Measurements from ENCODE around the gene COL5A1. TPM values are rescaled to one million over a fixed set of nuclear protein-coding genes. Genes with fewer than 3 reads are reported as not detected.

Gene COL5A1
- total and polyA plus RNA-seq, 2 experiments from 2014 or later, result 2.5 to 13.1 TPM

DNA sequence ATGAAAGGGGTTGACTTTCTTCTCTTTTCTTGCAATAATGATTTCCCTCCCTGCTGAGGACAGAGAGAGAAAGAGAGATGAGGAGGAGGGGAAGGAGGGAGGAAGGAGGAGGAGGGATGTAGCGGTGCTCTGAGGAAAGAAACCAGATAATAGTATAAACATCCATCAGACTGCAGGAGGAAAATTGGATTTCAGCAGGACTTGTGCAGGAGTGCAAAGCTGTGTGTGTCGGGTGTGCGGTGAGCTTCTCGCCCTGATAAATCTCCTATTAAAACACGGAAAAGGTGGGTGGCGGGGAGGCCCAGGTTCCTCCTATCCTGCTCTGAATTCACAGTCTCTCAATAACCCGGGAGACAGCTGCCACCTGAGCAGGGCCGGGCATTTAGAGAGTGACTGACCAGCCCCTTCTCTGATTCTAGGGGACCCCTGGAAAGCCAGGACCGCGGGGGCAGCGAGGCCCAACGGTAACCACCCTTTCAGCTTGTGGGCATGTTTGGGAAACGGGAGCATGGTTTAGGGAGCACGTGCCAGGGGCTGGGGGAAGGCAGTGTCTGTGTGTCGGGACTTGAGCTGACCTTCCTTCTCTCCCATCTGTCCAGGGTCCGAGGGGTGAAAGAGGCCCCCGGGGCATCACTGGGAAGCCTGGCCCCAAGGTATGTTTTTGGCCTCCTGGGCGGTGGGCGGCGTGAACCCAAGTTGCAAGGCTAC, 153.2 kb downstream of the COL5A1 start:
- ATAC-seq (no peak), DNase-seq (ENCODE audit: low spot score) (no peak)
- peaks cover 3% of the 10 kb centered on the region for H3K4me1 Mint-ChIP-seq
- H4K20me1 ChIP-seq (replicated peaks; ENCODE audit: insufficient read depth), result no peaks in the 10 kb centered on the region
- H3K27me3 Mint-ChIP-seq (ENCODE audit: insufficient read depth, low read depth, poor library complexity), result no peaks in the 10 kb centered on the region
- no peak overlapping the region for H3K27ac ChIP-seq (ENCODE audit: low read depth)
- H3K9me3 Mint-ChIP-seq, result no peaks in the 10 kb centered on the region
- no peaks in the 10 kb centered on the region for H3K36me3 ChIP-seq (ENCODE audit: insufficient read depth)
- no peaks in the 10 kb centered on the region for H3K79me2 ChIP-seq (replicated peaks; ENCODE audit: insufficient read depth)
- no peak for TF ChIP-seq ZNF331 (CRISPR knock-in tag; IDR thresholded peaks at IDR 0.05; ENCODE audit: low read depth)
- TF ChIP-seq, protein P1, sequence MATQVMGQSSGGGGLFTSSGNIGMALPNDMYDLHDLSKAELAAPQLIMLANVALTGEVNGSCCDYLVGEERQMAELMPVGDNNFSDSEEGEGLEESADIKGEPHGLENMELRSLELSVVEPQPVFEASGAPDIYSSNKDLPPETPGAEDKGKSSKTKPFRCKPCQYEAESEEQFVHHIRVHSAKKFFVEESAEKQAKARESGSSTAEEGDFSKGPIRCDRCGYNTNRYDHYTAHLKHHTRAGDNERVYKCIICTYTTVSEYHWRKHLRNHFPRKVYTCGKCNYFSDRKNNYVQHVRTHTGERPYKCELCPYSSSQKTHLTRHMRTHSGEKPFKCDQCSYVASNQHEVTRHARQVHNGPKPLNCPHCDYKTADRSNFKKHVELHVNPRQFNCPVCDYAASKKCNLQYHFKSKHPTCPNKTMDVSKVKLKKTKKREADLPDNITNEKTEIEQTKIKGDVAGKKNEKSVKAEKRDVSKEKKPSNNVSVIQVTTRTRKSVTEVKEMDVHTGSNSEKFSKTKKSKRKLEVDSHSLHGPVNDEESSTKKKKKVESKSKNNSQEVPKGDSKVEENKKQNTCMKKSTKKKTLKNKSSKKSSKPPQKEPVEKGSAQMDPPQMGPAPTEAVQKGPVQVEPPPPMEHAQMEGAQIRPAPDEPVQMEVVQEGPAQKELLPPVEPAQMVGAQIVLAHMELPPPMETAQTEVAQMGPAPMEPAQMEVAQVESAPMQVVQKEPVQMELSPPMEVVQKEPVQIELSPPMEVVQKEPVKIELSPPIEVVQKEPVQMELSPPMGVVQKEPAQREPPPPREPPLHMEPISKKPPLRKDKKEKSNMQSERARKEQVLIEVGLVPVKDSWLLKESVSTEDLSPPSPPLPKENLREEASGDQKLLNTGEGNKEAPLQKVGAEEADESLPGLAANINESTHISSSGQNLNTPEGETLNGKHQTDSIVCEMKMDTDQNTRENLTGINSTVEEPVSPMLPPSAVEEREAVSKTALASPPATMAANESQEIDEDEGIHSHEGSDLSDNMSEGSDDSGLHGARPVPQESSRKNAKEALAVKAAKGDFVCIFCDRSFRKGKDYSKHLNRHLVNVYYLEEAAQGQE (IDR thresholded peaks at IDR 0.05; ENCODE audit: unreplicated experiment), result no peak
- no peak for TF ChIP-seq ZNF114 (CRISPR knock-in tag; IDR thresholded peaks at IDR 0.05)
- TF ChIP-seq, protein P2, sequence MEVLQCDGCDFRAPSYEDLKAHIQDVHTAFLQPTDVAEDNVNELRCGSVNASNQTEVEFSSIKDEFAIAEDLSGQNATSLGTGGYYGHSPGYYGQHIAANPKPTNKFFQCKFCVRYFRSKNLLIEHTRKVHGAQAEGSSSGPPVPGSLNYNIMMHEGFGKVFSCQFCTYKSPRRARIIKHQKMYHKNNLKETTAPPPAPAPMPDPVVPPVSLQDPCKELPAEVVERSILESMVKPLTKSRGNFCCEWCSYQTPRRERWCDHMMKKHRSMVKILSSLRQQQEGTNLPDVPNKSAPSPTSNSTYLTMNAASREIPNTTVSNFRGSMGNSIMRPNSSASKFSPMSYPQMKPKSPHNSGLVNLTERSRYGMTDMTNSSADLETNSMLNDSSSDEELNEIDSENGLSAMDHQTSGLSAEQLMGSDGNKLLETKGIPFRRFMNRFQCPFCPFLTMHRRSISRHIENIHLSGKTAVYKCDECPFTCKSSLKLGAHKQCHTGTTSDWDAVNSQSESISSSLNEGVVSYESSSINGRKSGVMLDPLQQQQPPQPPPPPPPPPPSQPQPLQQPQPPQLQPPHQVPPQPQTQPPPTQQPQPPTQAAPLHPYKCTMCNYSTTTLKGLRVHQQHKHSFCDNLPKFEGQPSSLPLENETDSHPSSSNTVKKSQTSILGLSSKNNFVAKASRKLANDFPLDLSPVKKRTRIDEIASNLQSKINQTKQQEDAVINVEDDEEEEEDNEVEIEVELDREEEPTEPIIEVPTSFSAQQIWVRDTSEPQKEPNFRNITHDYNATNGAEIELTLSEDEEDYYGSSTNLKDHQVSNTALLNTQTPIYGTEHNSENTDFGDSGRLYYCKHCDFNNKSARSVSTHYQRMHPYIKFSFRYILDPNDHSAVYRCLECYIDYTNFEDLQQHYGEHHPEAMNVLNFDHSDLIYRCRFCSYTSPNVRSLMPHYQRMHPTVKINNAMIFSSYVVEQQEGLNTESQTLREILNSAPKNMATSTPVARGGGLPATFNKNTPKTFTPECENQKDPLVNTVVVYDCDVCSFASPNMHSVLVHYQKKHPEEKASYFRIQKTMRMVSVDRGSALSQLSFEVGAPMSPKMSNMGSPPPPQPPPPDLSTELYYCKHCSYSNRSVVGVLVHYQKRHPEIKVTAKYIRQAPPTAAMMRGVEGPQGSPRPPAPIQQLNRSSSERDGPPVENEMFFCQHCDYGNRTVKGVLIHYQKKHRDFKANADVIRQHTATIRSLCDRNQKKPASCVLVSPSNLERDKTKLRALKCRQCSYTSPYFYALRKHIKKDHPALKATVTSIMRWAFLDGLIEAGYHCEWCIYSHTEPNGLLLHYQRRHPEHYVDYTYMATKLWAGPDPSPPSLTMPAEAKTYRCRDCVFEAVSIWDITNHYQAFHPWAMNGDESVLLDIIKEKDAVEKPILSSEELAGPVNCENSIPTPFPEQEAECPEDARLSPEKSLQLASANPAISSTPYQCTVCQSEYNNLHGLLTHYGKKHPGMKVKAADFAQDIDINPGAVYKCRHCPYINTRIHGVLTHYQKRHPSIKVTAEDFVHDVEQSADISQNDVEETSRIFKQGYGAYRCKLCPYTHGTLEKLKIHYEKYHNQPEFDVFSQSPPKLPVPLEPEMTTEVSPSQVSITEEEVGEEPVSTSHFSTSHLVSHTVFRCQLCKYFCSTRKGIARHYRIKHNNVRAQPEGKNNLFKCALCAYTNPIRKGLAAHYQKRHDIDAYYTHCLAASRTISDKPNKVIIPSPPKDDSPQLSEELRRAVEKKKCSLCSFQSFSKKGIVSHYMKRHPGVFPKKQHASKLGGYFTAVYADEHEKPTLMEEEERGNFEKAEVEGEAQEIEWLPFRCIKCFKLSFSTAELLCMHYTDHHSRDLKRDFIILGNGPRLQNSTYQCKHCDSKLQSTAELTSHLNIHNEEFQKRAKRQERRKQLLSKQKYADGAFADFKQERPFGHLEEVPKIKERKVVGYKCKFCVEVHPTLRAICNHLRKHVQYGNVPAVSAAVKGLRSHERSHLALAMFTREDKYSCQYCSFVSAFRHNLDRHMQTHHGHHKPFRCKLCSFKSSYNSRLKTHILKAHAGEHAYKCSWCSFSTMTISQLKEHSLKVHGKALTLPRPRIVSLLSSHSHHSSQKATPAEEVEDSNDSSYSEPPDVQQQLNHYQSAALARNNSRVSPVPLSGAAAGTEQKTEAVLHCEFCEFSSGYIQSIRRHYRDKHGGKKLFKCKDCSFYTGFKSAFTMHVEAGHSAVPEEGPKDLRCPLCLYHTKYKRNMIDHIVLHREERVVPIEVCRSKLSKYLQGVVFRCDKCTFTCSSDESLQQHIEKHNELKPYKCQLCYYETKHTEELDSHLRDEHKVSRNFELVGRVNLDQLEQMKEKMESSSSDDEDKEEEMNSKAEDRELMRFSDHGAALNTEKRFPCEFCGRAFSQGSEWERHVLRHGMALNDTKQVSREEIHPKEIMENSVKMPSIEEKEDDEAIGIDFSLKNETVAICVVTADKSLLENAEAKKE (CRISPR knock-in tag; IDR thresholded peaks at IDR 0.05), result no peak
- no peak for TF ChIP-seq CREB1 (CRISPR knock-in tag; IDR thresholded peaks at IDR 0.05; ENCODE audit: low read depth)
- TF ChIP-seq, protein P3, sequence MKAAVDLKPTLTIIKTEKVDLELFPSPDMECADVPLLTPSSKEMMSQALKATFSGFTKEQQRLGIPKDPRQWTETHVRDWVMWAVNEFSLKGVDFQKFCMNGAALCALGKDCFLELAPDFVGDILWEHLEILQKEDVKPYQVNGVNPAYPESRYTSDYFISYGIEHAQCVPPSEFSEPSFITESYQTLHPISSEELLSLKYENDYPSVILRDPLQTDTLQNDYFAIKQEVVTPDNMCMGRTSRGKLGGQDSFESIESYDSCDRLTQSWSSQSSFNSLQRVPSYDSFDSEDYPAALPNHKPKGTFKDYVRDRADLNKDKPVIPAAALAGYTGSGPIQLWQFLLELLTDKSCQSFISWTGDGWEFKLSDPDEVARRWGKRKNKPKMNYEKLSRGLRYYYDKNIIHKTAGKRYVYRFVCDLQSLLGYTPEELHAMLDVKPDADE (IDR thresholded peaks at IDR 0.05), result no peak
- TF ChIP-seq STAT1 (IDR thresholded peaks at IDR 0.05; ENCODE audit: unreplicated experiment), result no peak
- TF ChIP-seq NANOG (IDR thresholded peaks at IDR 0.05; ENCODE audit: borderline replicate concordance), result no peak
- no peak for TF ChIP-seq JUNB (IDR thresholded peaks at IDR 0.05; ENCODE audit: unreplicated experiment)
- H3K4me2 ChIP-seq, result no peak overlapping the region
- no peaks in the 10 kb centered on the region for H3K36me3 Mint-ChIP-seq (ENCODE audit: low read depth)
- no peak overlapping the region for H3K4me3 ChIP-seq
- no peak overlapping the region for H3K27ac Mint-ChIP-seq
- H3F3A ChIP-seq (replicated peaks; ENCODE audit: low read depth), result no peaks in the 10 kb centered on the region
- H3K4me3 Mint-ChIP-seq, result no peak overlapping the region
- no peaks in the 10 kb centered on the region for H3K4me1 ChIP-seq (ENCODE audit: insufficient read depth)
- no peaks in the 10 kb centered on the region for H3K27me3 ChIP-seq (ENCODE audit: insufficient read depth)
- H3K9me2 ChIP-seq (ENCODE audit: insufficient read depth), result no peaks in the 10 kb centered on the region
- no peak overlapping the region for H2AFZ ChIP-seq

All from GM23338 (cell line).